HG03159 (cell line): ENCODE measurements around the gene TTC39A.

ENCODE experiments used
- ATAC-seq: cut with Tn5 transposase; IDR thresholded peaks from one replicate; pipeline ENCODE4 v1.9.1; 2021; ENCODE audit warnings: mild to moderate bottlenecking, moderate library complexity; ENCODE audit not compliant: unreplicated experiment

Gene TTC39A

DNA sequence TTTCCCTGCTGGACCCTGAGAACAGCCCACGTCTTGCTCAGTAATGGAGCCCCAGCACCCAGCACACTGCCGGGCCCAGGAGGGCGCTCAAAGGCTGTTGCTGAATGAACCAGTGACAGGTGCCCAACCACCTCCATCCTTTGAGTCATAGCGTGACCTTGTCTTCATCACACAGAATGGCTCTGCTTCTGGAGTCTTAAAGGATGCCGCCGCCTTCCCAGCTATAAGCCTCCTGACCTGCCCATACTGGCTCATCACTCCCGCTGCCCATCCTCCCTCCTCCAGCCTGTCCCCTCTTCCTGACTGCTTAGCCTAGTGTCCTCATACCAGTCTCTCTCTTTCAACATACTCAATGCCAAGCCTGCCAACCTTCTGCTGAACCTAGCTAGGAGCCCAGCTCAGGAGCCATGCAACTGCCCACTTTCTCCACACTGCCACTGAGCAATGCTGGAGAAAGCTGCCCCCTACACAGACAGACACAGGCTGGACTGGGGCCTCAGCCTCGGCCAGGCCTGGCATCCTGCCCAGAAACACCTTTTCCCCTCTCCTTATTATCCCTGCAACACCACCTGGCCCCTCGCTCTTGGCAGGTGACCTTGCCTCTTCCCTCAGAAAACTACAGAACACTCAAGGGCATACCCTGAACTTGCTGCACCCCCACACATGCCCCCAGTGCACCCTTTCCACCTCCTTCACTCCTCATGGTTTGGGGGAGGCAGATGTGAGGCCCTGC is 14.1 kb downstream of the TTC39A start:
- ATAC-seq = no peak

- ATAC-seq = no peak
Measured at GRCh38 chr1:51314974-51315373, 15.4 kb downstream of the TTC39A start.

DNA sequence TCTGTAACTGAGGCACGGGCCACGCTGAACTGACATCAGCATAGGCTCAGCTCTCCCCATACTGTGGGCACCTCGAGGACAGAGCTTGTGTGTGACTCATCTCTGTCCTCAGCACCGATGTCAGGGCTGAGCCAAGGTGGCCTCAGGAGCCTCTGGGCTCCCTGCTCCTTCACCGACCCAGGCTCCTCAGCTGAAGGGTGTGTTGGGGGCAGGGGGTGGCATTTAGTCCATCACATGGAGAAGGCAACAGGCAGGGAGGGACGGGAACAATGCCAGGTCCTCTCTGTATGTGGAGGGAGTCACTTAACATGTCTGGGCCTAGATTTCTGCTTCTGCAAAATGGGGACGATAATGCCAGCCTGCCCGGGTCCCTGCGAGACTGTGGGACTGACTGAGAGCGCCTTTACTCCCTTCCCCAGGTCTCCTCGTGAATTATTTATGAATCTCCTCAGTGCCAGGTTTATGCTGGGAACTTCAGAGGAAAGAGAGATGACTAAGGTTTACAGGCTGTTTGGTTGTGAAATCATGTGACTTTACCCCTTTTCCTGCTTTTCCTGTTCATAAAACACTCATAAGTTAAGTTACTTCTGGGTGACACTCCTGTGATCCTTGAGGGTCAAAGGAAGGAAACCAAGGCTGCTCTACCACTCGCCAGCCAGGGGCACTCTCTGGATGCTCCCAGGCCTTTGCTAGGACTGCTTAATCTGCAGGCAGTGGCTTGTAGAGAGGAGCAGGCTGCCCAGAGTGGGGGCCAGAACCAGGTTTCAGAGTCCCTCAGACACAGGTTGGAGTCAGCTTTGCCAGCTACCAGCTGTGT is 16.2 kb downstream of the TTC39A start:
- ATAC-seq = no peak

- ATAC-seq = no peak
Measured at GRCh38 chr1:51313268-51313852, 17.0 kb downstream of the TTC39A start.

DNA sequence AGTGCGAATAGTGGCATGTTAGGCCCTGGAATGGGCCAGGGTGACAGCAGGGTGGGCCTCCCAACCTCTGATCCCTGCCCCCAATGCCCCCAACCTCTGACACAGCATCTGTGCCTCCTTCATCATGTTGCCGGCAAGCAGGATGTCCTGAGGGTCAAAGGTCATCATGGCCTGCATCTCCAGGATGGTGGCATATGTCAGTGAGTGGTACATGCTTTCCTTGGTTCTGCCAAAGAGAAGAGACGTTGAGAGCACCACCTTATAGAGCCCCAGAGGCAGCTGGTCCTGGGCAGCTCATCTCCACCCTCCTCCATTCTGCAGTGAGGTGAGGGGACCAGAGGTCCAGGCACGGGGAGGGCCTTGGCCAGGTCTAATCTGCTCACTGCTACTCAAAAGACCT is 17.6 kb downstream of the TTC39A start:
- ATAC-seq = no peak

GRCh38 chr1:51311826-51312225 is 18.5 kb downstream of the TTC39A start:
- no peak for ATAC-seq

DNA sequence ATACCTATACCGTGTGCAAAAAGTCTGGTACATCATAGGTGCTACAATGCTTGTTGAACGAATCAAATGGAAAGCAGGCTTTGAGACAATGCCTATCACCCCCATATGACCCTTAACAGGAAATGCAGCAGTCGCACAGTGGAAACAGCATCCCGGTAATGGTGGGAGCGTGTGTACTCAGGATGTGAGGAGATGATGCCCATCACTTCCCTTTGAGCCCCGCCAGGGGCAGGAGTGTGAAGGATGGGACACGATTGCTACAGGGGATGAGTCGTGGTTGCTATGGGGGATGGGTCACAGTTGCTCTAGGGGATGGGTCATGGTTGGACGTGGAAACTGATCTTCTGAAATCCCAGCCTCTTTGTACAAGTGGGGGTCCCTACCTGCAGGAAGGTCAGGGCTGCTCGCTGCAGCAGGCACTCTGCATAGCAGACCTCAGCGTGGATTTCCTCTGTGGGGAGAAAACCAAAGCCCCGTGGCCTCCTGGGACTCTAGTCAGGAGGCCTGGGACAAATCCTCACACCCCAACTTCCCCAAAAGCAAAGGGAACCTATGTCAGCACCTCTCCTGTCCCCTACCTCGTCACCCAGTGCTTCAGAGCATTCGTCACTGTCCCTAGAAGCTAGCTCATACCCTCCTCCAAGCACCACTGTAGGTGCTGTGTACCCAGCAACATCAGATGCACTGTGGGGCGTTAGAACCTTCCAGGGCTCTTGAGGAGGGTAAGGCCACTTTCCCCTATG is 19.3 kb downstream of the TTC39A start:
- no peak for ATAC-seq

GRCh38 chr1:51309291-51309690 is 21.1 kb downstream of the TTC39A start:
- no peak for ATAC-seq

DNA sequence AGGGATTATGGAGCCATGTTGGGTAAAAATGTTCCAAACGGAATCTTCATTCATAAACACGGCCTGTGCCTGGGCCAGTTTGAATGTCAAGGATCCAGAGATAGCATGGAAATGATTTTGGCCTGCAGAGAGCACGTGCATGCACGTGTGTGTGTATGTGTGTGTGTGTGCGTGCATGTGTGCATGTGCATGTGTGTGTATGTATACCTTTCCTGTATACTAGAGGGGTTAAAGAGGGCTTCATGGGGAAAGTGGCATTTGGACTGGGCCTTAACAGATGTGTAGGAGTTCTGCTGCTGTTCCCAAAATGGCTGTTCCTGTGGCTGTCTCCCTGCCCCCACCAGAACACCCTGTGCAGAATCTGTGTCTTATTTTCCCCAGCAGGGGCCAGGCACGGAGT is 21.7 kb downstream of the TTC39A start:
- no peak for ATAC-seq

- no peak for ATAC-seq
Measured at GRCh38 chr1:51306950-51307349, 23.4 kb downstream of the TTC39A start.

GRCh38 chr1:51305371-51305823 is 25.0 kb downstream of the TTC39A start:
- no peak for ATAC-seq

- no peak for ATAC-seq
Measured at GRCh38 chr1:51304360-51304759, 26.0 kb downstream of the TTC39A start.

DNA sequence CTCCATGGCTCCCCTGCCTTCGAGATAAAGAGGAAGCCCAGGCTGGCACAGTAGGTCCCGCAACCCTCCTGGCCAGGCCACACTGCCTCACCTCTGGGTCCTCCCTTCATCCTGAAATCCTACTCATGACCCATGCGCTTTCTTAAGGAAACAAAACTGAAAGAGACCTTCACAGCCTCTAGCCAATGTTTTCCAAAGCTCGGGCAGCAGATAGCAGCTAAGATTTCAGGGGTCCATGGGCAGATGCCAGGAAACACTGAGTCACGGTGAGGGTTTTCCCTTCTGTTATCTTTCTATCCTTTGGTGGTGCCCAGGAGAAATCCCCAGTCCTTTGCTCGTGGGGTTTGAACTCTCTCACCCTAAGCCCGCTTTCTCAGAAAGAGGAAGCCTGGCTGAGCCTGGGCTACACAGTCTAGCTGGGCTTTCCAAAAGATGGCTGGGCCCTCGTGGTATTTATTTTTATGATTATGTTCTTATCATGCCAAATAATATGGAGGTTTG is 26.6 kb downstream of the TTC39A start:
- ATAC-seq = no peak

DNA sequence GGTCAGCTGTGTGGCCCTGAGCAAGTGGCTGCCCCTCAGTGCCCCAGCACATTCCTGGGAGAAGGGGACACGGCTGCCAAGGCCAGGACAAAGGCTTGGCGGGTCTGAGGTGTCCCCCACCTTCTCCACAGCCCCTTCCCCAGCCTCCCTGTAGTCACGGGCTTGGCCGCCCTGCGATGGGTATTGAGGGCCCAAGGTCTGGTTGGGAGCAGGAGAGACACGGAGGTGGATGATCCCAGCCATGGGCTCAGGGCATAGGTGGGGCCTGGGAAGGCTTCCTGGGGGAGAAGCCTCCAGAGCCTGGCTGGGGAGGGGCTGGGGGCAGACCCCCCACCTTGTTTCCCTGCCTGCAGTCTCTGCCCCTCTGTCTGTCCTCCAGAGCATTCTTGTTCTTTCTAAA is 27.0 kb downstream of the TTC39A start:
- no peak for ATAC-seq

- ATAC-seq = no peak
Measured at GRCh38 chr1:51302746-51303145, 27.6 kb downstream of the TTC39A start.

GRCh38 chr1:51302270-51302669 is 28.1 kb downstream of the TTC39A start:
- no peak for ATAC-seq

DNA sequence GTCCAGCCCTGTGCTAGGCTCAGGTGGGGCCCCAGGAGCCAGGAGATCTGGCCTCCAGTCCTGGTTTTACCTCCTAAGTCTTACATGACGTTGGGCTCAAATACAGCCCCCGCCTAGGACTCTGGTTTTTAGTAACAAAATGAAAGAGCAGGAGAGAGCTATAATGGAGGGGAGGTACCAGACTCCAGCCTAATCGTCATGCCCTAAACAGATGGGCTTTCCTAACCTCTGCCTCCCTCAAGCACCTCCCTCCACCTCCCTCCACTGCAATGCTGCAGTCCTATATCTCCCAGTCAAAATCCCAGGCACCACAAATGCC is 28.6 kb downstream of the TTC39A start:
- no peak for ATAC-seq

DNA sequence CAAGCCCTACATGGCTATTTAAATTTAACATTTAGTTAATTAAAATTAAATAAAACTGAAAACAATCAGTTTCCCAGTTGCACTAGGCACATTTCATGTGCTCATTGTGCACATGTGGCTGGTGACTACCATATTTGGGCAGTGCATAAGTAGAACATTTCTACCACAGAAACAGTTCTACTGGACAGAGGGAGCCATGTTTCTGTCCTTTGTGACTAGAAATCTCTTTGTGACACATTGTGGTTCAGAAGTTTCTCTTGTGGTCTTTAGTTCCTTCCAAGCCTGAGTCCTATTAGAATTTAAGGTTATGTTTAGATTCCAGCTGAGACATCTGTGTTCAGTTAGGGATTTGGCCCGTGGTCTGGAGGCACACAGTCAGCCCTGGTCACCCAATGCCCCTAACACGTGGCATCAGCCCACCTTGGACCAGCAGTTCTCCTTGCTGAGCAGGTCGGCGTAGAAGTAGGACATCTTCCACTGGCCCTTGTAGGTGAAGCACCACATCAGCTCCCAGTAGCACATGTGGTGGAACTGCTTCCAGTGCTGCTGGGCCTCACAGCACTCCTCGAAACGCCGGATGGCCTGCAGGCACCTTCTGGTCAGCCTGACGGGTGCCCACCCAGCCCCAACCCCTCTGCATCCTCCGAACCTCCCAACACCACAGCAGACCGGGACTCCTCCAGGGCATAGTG is 29.1 kb downstream of the TTC39A start:
- ATAC-seq = no peak

DNA sequence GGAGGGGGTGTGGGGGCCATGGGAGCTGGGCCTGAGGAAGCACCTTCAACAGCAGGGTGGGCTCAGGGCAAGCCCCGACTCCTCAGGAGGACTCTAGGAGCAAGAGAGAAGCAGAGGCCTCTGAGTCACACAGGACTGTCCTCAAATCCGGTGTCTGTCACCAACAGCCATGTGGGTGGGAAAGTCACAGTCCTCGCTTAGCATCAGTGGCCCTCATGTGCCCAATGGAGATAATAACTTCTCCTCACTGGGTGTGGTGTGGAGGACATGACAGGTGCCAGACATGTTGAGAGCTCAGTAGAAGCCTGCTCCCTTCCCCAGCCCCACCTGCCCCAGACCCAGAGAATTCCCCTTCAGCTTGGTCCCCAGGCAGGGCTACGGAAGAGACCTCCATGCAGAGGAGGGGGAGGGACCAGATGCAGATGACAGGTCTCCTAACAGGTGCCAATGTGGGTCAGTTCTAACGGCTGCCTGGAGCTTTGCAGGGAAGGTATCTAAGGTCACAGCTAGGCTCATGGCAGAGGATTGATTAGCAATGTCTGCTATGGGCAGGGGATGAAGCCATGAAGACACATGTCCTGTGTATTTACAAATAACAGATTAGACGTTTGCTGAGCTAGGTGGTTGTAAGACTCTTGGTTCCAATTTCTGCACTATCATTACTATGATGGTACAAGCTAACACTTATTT is 30.2 kb downstream of the TTC39A start:
- no peak for ATAC-seq
